ENCODE data around the gene ALOX12B.
"Not testable (repeated sequence)": the region's sequence is repeated elsewhere in the genome, so short reads cannot be mapped to it uniquely, and the experiment has no call there.

ALOX12B gene

DNA sequence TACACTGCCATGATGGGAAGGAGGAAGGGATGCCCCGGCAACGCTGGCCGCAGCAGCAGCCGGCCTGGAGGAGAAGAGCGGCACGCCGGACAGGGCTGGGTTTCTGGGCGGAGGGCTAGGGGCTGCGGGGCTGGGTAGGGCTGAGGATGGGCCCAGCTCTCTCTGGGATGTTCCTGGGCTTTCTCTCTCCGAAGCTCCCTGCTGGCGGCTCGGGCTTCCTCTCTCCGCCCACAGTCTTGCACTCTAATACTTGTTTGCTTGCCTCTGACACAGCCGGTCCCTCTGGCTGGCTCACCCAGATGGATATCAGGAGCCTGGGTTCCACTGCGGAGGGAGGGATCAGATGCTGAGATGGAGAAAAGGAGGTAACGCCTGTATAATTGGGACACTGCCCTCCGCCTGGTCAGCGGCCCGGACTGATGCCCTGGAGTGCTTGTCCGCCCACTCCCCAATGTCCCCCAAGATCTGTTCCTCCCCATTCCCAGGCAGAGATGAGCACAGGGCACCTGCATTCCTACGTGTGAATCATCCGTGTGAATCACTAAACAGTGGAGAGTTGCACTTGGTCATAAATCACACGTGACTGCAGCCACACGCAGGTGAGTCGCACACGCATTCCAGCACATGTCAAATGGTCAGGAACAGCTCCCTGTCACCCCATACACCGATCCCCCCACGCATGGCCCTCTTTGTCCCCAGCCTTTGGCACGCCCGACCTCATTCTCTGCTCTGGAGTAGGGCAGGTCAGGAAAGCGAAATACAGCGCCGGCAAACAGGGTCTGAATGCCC, 30.7 kb upstream of the ALOX12B start, which contains the start of gene ALOXE3:
ALOXE3 (minus strand) TSS at position 535 of the 789 bp plus-strand sequence; CDS start at position 11, 524 bp downstream.
- H3K27ac ChIP-seq (ENCODE audit: low read depth, low read length, severe bottlenecking), result peak within 1 kb of the TSS; percentile 23
- H3K4me1 ChIP-seq (ENCODE audit: control insufficient read depth, insufficient read depth, low read length, poor library complexity, severe bottlenecking), result peaks cover 3% of the 10 kb centered on the region
- peak within 1 kb of the TSS; percentile 51 for H3K4me3 ChIP-seq (ENCODE audit: extremely low read depth, insufficient read depth, low read length, poor library complexity, severe bottlenecking)
- 1 to 3% methylated on average over 28 to 30 of the region's 33 CpGs for WGBS, 2 experiments (ENCODE audit: insufficient coverage in 2 of 2)
- no peaks in the 10 kb centered on the region for H3K9me3 ChIP-seq (ENCODE audit: control insufficient read depth, low read length)
- no peaks in the 10 kb centered on the region for H3K36me3 ChIP-seq (ENCODE audit: control insufficient read depth, insufficient read depth, low read length)

DNA sequence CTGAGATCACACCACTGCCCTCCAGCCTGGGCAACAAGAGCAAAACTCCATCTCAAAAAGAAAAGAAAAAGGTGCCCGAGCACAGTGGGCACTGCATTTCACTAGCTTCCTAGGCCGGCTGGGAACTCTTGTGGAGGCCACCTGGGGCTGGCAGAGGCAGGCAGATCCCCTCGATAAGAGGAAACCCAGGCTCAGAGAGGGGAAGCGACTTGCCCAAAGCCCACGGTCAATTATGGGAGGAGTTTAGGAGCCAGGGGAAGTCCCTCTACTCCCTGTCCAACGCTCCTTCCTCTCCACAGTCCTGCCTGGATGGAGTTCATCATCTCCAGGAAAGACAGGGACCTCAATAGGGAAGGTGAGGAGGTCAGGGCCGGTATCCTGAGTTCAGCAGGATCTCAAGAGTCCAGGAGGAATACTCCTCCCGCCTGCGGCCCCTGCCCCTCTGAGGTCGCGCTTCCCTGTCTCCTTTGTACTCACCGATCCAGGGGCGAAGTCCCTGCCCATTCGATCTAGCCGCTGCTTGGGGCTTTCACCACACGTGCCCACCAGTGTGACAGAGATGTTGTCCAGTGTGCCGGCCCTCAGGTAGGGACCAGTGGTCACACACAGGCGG, 30.0 kb upstream of the ALOX12B start:
- H3K27ac ChIP-seq (ENCODE audit: low read depth, low read length, severe bottlenecking), result no peak overlapping the region
- 5 to 7% methylated on average over 14 to 15 of the region's 18 CpGs for WGBS, 2 experiments (ENCODE audit: insufficient coverage in 2 of 2)
- H3K36me3 ChIP-seq (ENCODE audit: control insufficient read depth, insufficient read depth, low read length), result no peaks in the 10 kb centered on the region
- H3K4me3 ChIP-seq (ENCODE audit: extremely low read depth, insufficient read depth, low read length, poor library complexity, severe bottlenecking), result peak overlapping the region; percentile 51
- peaks cover 3% of the 10 kb centered on the region for H3K4me1 ChIP-seq (ENCODE audit: control insufficient read depth, insufficient read depth, low read length, poor library complexity, severe bottlenecking)
- no peaks in the 10 kb centered on the region for H3K9me3 ChIP-seq (ENCODE audit: control insufficient read depth, low read length)

DNA sequence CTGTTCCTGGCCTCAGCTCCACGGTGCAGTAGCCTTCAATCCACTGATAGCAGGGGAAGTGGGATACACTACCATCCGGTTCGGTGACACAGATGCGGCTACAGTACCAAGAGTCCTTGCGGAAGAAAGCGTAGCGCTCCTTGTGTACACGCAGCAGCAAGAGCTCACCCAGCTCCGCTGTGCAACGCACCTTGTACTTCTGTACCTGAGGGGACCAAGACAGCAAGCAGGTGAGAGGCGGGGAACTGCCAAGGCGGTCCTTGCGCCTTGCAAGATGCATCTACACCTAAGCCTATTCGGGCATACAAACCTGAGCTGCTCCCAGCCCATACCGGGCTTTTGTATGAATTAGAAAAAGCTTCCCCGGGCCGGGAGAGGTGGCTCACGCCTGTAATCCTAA, 29.3 kb upstream of the ALOX12B start:
- Histone ChIP-seq H3K36me3 (ENCODE audit: control insufficient read depth, insufficient read depth, low read length) (no peaks in the 10 kb centered on the region), H3K4me3 (ENCODE audit: extremely low read depth, insufficient read depth, low read length, poor library complexity, severe bottlenecking) (no peak overlapping the region), H3K4me1 (ENCODE audit: control insufficient read depth, insufficient read depth, low read length, poor library complexity, severe bottlenecking) (peaks cover 3% of the 10 kb centered on the region), H3K27ac (ENCODE audit: low read depth, low read length, severe bottlenecking) (no peak overlapping the region), H3K9me3 (ENCODE audit: control insufficient read depth, low read length) (no peaks in the 10 kb centered on the region)
- 69 to 79% methylated on average over 17 to 18 of the region's 18 CpGs for WGBS, 2 experiments (ENCODE audit: insufficient coverage in 2 of 2)

DNA sequence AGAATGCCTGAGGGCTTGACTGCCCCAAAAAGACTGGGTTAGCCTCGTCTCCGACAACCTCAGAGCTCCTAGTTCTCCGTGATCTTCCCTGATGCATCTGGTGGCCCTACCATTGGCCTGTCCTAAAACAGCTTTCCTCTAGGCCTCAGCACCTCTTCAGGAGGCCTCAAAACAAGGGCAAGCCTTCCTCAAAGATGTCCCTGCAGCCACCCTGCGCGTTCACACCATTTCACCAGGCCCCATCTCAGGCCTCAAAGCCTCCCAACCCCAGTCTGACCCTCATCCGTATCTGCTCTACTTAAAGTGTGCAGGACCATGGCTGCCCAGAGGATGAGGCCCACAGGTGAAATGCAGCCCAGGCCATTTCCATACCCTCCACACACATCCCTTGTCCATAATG, 23.4 kb upstream of the ALOX12B start:
- no peak overlapping the region for H3K4me3 ChIP-seq (ENCODE audit: extremely low read depth, insufficient read depth, low read length, poor library complexity, severe bottlenecking)
- WGBS, 2 experiments (ENCODE audit: insufficient coverage in 2 of 2), result 89 to 91% methylated on average over 6 of the region's 6 CpGs
- no peaks in the 10 kb centered on the region for H3K36me3 ChIP-seq (ENCODE audit: control insufficient read depth, insufficient read depth, low read length)
- peaks cover 5% of the 10 kb centered on the region for H3K4me1 ChIP-seq (ENCODE audit: control insufficient read depth, insufficient read depth, low read length, poor library complexity, severe bottlenecking)
- no peaks in the 10 kb centered on the region for H3K9me3 ChIP-seq (ENCODE audit: control insufficient read depth, low read length)
- no peak overlapping the region for H3K27ac ChIP-seq (ENCODE audit: low read depth, low read length, severe bottlenecking)

DNA sequence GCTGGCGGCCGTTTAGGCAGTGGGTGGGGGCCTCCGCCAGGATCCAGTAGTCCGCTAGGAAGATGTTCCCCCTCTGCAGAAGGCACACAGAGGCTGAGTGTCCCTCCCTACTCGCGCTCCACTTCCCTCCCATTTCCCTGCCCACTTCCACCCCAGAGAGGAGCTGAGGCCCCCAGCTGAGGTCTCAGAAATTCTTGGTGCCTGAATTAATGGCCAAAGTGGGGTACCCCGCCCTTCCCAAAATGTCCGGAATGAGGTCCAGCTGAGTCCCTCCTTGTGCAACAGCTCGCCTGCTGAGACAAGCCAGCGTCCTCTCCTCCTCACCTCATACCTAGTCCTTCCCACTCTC, 22.9 kb upstream of the ALOX12B start:
- H3K4me1 ChIP-seq (ENCODE audit: control insufficient read depth, insufficient read depth, low read length, poor library complexity, severe bottlenecking), result peaks cover 5% of the 10 kb centered on the region
- WGBS, 2 experiments (ENCODE audit: insufficient coverage in 2 of 2), result 26 to 40% methylated on average over 7 to 10 of the region's 10 CpGs
- no peaks in the 10 kb centered on the region for H3K9me3 ChIP-seq (ENCODE audit: control insufficient read depth, low read length)
- H3K36me3 ChIP-seq (ENCODE audit: control insufficient read depth, insufficient read depth, low read length), result no peaks in the 10 kb centered on the region
- H3K4me3 ChIP-seq (ENCODE audit: extremely low read depth, insufficient read depth, low read length, poor library complexity, severe bottlenecking), result no peak overlapping the region
- no peak overlapping the region for H3K27ac ChIP-seq (ENCODE audit: low read depth, low read length, severe bottlenecking)

DNA sequence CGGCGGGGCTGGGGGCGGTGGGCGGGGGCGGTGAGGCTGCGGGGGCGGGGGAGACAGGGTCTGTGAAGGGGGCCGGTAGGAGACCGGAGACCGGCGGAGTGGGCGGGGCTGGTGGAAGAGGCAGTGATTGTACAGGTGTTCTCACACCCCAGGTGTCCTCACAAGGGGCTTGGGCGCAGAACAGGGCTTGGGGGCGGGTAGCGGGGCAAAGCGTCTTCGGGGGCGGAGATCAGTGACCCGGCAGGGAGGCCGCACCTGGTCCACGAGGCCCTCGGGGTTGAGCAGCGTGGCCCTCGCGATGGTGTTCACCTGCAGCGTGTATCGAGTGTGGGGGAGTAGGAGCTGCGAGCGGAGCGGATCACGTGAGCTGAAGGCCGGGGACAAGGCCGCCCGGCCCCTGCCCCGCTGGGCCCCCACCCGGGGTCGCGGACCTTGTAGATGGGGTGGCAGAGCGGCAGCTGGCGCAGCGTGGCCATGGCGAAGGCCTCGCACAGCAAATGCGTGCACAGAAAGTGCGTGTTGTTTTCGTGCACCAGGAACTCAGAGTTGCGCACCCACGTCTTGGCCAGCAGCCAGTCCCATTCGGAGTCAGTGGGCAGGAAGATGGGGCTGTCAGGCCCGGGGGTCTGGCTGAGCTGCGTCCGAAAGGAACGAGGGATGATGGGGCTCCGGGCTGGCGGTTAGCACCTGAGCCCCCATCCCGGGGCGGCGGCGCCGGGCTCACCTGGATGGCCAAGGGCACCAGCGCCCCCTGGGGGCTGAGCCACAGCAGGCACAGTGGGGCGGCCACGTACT, 22.3 kb upstream of the ALOX12B start:
- Histone ChIP-seq H3K9me3 (ENCODE audit: control insufficient read depth, low read length) (no peaks in the 10 kb centered on the region), H3K4me1 (ENCODE audit: control insufficient read depth, insufficient read depth, low read length, poor library complexity, severe bottlenecking) (peaks cover 5% of the 10 kb centered on the region), H3K27ac (ENCODE audit: low read depth, low read length, severe bottlenecking) (no peak overlapping the region), H3K4me3 (ENCODE audit: extremely low read depth, insufficient read depth, low read length, poor library complexity, severe bottlenecking) (no peak overlapping the region), H3K36me3 (ENCODE audit: control insufficient read depth, insufficient read depth, low read length) (no peaks in the 10 kb centered on the region)
- 29 to 39% methylated on average over 48 to 54 of the region's 63 CpGs for WGBS, 2 experiments (ENCODE audit: insufficient coverage in 2 of 2)

DNA sequence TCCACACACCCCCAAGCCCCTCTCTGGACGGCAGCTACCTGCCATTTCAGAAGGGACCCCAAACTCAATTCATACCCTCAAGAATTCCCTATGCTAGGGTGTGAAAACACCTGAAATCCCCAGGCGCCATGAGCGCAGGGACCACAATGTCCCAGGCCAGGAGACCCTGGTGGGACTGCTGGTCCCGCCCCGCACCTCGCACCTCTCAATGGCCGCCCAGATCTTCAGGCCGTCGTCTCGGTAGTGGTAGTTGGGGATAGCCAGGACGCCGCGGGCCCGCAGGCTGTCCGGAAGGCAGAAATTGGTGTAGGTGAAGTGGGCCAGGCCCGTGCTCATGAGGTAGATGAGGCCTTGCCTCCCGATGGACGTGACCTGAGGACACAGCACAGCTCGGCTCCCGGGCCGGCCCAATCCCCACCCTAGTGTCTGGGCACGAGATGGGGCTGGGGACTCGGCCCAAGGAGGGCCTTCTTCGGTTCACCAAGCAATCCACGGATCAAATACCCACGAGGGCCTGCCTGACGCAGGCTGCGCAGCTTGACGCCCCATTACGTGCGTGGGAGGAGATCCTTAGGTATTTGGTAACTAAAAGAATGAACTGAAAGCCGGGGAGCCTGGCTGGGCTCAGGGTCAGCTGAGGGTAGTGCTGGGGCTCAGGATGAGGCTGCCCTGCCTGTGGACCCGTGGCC, 21.6 kb upstream of the ALOX12B start:
- 91 to 92% methylated on average over 31 to 32 of the region's 33 CpGs for WGBS, 2 experiments (ENCODE audit: insufficient coverage in 2 of 2)

DNA sequence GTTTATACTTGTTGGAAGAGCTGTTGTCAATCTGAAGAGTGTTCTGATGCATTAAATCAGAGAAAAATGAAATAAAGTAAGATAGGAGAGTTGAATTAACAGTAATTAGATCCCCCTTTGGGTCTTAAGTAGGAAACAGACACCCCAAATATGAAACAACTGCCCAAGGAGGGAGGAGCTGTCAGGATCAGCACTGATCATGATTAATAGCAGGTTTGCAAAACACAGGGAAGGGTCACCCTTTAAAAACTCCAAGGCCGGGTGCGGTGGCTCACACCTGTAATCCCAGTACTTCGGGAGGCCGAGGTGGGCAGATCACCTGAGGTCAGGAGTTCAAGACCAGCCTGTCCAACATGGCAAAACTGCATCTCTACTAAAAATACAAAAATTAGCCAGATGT, 19.5 kb upstream of the ALOX12B start:
- not testable (repeated sequence) for H3K9me3 ChIP-seq (ENCODE audit: control insufficient read depth, low read length); H3K27ac ChIP-seq (ENCODE audit: low read depth, low read length, severe bottlenecking); H3K36me3 ChIP-seq (ENCODE audit: control insufficient read depth, insufficient read depth, low read length); H3K4me1 ChIP-seq (ENCODE audit: control insufficient read depth, insufficient read depth, low read length, poor library complexity, severe bottlenecking); H3K4me3 ChIP-seq (ENCODE audit: extremely low read depth, insufficient read depth, low read length, poor library complexity, severe bottlenecking)
- 69 to 90% methylated on average over 4 of the region's 4 CpGs for WGBS, 2 experiments (ENCODE audit: insufficient coverage in 2 of 2)

More for the DNA sequence above, 21.6 kb upstream of the ALOX12B start:
- Histone ChIP-seq H3K4me1 (ENCODE audit: control insufficient read depth, insufficient read depth, low read length, poor library complexity, severe bottlenecking) (peaks cover 5% of the 10 kb centered on the region), H3K36me3 (ENCODE audit: control insufficient read depth, insufficient read depth, low read length) (no peaks in the 10 kb centered on the region), H3K9me3 (ENCODE audit: control insufficient read depth, low read length) (no peaks in the 10 kb centered on the region), H3K4me3 (ENCODE audit: extremely low read depth, insufficient read depth, low read length, poor library complexity, severe bottlenecking) (no peak overlapping the region), H3K27ac (ENCODE audit: low read depth, low read length, severe bottlenecking) (no peak overlapping the region)

DNA sequence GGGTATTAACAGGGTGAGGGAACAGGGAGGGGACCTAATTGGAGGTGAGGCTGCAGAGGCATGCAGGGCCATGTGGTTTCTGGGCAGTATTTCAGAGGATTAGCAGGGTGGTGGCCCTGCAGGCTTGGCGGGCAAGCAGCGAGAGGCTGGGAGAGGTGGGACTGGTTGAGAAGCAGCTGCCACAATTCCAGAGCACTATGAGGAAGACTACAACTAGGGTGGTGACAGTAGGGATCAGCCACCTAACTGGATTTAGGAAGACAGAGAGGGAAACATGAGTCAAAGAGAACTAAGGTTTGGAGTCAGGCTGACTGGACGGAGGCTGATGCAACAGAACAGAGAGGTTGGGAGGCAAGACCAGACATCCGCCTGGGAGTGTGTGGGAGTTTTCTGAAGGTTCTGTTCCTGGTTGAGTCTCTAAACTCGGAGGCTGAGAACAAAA, 18.5 kb upstream of the ALOX12B start:
- H3K36me3 ChIP-seq (ENCODE audit: control insufficient read depth, insufficient read depth, low read length), result no peaks in the 10 kb centered on the region
- H3K4me3 ChIP-seq (ENCODE audit: extremely low read depth, insufficient read depth, low read length, poor library complexity, severe bottlenecking), result no peak overlapping the region
- H3K27ac ChIP-seq (ENCODE audit: low read depth, low read length, severe bottlenecking), result peak overlapping the region; percentile 49
- peaks cover 5% of the 10 kb centered on the region for H3K4me1 ChIP-seq (ENCODE audit: control insufficient read depth, insufficient read depth, low read length, poor library complexity, severe bottlenecking)
- WGBS, 2 experiments (ENCODE audit: insufficient coverage in 2 of 2), result 81 to 89% methylated on average over 5 of the region's 5 CpGs
- no peaks in the 10 kb centered on the region for H3K9me3 ChIP-seq (ENCODE audit: control insufficient read depth, low read length)

DNA sequence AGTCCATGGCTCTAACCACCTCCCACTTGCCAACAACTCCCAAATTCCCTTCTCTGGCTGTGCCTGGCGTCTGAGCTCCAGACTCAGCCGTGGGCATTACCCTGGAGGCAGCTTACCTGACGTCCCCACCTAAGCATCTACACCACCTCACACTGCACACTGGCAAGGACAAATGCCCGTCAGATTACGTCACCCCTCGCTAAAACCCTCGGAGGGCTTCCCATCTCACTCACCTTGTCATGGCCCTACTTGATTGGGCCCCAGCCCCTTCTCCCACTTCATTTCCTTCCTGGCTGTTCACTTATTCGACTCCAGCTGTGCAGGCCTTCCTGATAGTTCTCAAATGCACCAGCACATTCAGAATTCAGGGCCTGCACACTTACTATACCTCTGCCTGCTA, 17.4 kb upstream of the ALOX12B start:
- Histone ChIP-seq H3K4me3 (ENCODE audit: extremely low read depth, insufficient read depth, low read length, poor library complexity, severe bottlenecking) (no peak overlapping the region), H3K27ac (ENCODE audit: low read depth, low read length, severe bottlenecking) (no peak overlapping the region), H3K4me1 (ENCODE audit: control insufficient read depth, insufficient read depth, low read length, poor library complexity, severe bottlenecking) (peaks cover 5% of the 10 kb centered on the region), H3K9me3 (ENCODE audit: control insufficient read depth, low read length) (no peaks in the 10 kb centered on the region), H3K36me3 (ENCODE audit: control insufficient read depth, insufficient read depth, low read length) (no peaks in the 10 kb centered on the region)
- 81 to 85% methylated on average over 5 to 8 of the region's 8 CpGs for WGBS, 2 experiments (ENCODE audit: insufficient coverage in 2 of 2)
